Measurements from ENCODE around the gene LRP5.

DNA sequence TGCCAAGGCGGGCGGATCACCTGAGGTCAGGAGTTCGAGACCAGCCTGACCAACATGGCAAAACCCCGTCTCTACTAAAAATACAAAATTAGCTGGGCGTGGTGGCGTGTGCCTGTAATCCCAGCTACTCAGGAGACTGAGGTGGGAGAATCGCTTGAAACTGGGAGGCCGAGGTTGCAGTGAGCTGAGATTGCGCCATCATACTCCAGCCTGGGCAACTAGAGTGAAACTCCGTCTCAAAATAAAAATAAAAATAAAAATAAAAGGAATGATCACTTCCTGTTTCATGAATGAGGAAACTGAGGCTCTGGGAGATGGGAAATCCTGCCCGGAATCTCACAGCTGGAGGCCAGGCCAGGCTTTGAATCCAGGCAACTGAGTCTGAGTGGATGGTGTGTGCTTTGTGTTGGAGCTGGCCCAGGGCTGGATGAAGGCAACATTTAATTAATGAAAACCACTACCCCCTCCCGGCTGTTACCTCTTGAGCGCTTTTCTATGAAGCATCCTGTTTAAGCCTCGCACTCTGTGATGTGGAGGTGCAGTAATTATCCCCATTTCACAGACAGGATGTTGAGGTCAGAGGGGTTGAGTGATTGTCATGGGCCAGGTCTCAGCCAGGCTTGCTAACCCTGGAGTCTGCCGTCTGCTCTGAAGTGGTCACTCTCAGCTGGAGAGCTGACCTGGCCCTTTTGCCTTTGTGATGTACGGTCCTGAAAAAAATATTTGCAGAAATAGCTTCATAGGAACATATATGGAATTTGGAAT lies 27.8 kb downstream of the LRP5 start:
- TF ChIP-seq, protein P1, sequence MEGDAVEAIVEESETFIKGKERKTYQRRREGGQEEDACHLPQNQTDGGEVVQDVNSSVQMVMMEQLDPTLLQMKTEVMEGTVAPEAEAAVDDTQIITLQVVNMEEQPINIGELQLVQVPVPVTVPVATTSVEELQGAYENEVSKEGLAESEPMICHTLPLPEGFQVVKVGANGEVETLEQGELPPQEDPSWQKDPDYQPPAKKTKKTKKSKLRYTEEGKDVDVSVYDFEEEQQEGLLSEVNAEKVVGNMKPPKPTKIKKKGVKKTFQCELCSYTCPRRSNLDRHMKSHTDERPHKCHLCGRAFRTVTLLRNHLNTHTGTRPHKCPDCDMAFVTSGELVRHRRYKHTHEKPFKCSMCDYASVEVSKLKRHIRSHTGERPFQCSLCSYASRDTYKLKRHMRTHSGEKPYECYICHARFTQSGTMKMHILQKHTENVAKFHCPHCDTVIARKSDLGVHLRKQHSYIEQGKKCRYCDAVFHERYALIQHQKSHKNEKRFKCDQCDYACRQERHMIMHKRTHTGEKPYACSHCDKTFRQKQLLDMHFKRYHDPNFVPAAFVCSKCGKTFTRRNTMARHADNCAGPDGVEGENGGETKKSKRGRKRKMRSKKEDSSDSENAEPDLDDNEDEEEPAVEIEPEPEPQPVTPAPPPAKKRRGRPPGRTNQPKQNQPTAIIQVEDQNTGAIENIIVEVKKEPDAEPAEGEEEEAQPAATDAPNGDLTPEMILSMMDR (IDR thresholded peaks at IDR 0.05): no peak
- TF ChIP-seq POLR2A (IDR thresholded peaks at IDR 0.05) (no peak), POLR2AphosphoS5 (IDR thresholded peaks at IDR 0.05) (no peak), EP300 (IDR thresholded peaks at IDR 0.05) (no peak)
